ENCODE data around the gene ABI1. TPM values are rescaled to one million over a fixed set of nuclear protein-coding genes. Genes with fewer than 3 reads are reported as not detected.

Gene ABI1
- polyA plus RNA-seq, 5 donors: 54.1 to 78.1 (median 67.5) TPM

DNA sequence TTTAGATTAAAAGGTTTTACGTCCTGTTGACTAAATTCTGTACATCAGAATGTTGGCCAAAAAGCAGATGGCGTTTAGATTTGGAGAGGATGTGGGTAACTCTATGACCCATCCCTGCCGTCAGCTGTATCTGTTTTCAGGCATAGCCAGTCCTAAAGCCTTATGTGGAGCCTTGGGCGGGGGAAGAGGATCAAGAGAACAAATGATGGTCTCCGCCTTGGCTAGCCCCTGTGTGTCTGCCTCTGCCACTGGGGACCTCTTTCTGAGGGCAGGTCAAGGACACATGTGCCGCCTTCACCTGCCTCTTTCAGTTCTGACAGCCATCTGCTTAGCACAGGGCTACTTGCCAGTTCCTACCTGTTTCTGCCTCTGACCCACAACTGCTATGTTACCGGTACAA, 139.2 kb downstream of the ABI1 start:
- DNase-seq: no peak

DNA sequence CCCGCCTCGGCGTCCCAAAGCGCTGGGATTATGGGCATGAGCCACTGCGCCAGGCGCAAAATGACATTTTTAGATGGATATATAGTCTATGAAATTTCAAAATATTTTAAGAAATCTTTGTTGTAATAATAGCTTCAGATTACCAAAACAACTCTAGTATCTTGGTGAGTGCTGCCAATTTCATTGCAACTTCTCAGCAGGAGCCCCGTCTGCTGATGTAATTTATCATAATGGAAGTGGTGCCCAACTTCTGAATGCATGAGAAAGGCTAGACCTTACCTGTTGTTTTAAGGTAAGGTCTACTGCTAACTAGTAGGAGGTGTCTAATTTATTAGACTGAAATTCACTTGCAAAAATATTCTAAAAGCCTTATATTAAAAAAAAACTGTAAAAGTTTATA, 143.3 kb downstream of the ABI1 start:
- DNase-seq: no peak

DNA sequence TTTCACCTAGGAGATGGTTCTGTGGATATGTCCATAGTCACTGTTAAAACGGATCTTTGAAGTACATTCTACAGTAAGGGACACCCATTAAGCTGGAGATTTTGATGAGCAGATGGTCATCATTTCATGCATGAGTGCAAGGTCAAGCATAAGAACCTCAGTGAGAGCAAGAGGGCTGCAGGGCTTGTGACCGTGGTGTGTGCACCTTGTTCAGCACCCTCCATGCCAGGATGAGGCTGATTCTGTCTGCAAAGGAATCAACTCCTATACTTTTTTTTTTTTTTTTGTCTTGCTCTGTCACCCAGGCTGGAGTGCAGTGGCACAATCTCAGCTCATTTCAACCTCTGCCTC, 145.6 kb downstream of the ABI1 start:
- no peak for DNase-seq

DNA sequence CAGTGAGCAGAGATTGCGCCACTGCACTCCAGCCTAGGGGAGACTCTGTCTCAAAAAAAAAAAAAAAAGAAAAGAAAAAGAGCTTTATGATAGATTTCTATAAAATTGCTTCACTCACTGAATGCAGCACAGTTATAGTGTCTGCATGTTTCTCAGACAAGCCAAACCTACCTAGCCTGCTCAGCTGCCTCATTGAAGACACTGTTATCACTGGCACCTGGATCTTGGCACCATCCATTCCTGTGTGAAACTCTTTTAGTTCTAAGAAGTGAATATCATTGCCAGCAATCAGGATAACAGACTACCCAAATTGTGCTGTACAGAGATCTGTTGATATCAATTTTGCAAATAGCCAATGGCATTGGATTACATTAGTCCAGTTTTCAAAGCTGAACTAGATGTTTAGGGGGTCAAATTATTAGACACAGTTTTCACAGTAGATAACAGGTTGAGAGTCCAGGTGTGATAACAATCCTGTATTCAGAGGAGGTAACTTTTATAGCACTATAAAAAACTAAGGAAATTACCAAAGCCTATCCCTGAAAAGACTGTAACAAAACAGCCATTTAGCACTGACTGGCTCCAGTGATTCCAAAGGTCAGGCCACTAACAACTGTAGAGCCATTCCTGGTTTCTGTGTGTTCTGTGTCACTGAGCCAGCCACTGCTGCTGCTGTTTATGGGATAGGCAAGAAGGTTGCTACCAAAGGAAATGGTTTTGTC, 146.2 kb downstream of the ABI1 start:
- no peak for DNase-seq

DNA sequence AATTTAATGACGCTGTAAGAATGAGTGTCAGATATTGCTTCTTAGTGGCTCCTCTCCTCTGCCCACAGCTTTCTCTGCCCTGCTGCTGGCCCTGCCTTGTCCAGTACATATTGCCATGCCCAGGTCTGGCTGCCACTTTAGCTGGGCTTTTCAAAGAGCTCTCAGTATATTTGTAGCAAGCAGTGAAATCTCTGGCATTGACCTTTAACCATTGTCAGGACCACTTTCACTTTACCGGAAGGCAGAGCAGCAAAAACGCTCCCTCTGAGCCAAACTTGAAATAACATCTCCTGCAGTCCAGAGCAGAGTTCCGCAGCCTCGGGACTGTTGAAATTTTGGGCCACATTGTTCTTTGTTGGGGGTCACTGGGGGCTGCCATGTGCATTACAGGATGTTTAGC, 149.4 kb downstream of the ABI1 start:
- no peak for DNase-seq

DNA sequence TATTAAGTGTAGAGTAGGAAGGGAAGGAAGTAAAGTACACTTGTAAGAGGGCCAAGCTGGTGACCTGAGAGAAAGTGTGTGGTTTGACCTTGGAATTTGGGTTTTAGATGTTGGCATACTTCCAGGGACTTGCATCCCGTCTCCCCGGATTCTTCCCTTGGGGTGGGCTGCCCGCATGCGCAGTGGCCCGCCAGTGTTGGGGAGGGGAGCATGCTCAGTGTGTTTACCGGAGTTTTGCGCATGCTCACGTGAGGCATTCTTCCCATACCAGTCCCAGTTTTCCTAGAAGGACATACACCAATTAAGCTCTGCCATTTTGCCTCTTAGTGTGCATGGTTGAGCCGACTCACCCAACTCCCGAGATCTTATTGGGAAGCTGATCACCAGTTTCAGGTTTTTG, 153.8 kb downstream of the ABI1 start:
- no peak for DNase-seq

DNA sequence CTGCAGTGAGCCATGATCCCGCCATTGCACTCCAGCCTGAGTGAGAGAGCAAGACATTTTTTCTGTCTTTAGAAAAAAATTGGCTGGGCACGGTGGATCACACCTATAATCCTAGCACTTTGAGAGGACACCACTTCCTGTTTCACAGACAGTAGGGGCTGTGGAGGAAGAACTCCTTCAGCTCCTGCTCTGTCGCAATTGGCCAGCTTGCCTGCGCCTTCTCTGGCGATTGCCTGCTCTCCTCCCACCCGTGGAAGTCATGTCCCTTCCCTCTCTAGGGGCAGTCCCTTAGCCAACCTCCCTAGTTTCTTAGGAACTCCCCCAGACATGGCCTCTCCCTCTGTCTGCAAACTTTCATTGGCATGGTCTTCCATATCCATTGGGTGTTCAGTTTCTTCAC, 154.6 kb downstream of the ABI1 start:
- DNase-seq: no peak

DNA sequence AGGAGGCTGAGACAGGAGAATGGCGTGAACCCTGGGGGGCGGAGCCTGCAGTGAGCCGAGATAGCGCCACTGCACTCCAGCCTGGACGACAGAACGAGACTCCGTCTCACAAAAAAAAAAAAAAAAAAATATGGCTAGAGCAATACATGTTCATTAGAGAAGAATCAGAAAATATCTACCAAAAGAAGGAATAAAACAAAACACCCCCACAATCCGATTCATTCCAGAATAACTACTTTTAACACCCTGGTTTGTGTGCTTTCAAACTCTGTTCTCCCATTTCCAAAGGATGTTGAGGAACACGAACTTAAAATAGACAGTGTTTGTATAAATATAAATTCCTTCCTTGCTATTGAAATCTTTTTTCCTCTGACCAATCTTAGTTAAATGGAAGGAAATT, 156.8 kb downstream of the ABI1 start:
- DNase-seq: no peak

DNA sequence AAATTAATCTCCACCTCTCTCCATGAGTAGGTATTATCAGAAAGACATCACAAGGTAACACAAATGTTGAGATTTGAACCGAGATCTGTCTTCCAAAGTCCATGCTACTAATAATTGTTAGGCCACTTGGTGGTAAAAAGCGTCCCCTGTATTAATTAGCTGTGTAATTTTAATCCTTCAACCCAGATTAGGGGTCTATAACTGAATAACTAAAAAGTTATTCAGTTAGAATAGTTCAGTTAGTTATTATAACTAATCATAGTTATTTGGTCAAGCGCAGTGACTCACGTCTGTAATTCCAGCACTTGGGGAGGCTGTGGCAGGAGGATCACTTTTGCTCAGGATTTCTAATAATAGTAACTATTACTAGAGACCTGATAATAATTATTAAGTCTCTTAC, 157.7 kb downstream of the ABI1 start:
- DNase-seq: no peak

DNA sequence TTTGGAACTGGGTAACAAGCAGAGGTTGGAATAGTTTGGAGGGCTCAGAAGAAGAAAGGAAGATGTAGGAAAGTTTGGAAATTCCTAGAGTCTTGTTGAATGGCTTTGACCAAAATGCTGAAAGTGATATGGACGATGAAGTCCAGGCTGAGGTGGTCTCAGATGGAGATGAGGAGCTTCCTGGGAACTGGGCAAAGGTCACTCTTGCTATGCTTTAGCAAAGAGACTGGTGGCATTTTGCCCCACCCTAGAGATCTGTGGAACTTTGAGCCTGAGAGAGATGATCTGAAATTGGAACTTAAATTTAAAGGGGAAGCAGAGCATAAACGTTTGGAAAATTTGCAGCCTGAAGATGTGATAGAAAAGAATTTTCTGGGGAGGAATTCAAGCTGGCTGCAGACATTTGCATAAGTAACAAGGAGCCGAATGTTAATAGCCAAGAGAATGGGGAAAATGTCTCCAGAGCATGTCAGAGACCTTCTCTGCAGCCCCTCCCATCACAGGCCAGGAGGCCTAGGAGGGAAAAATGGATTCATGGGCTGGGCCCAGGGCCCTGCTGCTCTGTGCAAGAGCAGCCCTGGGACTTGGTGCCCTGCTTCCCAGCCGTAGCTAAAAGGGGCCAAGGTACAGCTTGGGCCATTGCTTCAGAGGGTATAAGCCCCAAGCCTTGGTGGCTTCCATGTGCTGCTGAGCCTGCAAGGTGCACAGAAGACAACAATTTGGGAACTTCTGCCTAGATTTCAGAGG, 159.7 kb downstream of the ABI1 start:
- no peak for DNase-seq

DNA sequence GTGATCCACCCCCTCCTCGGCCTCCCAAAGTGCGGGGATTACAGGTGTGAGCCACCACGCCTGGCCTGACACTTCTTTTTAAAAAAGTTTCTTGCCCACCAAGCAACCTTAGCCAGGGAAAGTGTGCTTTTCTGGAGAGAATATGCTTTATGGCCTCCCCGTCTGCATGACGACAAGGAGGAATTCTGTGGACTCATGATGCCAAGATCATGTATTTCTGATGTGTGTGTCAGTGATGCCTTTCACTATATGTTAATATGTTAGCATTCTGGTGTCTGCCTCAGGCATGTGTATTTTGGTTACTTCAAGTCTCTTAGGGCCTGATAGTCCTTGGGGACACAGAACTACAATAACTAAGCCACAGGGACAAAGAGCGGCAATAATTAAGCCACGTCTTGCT, 161.1 kb downstream of the ABI1 start:
- no peak for DNase-seq

DNA sequence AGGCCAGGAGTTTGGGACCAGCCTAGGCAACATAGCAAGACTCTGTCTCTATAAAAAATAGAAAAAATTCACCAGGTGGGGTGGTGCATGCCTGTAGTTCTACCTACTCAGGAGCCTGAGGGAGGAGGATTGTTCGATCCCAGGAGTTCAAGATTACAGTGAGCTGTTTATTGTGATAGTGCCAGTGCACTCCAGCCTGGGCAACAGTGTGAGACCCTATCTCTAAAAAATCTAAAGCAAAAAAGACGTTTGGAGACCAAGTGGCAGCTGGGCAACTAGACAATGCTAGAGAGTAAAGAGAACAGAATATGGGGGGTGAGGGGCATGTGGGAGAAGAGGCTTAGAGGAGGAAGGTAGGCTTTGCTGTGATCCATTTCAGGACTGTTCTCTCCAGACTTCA, 161.8 kb downstream of the ABI1 start:
- DNase-seq: no peak

DNA sequence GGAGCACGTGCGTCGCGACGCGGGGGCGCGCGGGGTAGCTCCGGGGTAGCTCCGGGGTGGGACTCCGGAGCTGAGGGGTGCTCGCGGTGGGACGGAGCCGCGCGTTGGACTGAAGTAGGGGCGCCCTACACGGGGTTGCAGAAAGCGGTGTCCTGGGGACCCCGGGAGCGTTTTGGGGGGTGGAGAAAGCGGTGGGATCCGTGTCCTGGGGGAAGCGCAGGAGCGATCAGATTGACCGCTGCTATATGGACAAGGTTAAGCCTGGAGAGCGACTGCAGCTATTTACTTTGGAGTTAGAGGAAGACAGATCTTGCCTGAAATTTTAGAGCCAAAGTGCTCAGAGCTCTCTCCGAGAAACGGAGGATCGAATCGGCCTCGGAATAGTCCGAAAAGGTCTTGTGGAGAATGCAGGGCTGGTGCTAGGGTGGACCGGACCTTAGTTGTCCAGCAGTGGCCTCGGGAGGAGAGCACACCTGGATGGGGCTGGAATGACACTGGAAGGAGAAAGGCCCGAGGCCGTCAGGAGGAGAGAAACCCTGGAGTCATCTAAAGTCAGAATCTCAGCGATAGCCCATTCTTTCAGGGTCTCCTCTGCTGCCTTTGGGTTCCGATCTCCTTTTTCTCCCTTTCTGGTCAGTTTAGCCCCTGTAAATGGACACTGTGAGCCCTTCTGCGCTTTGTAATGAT, 162.7 kb downstream of the ABI1 start:
- DNase-seq: no peak

DNA sequence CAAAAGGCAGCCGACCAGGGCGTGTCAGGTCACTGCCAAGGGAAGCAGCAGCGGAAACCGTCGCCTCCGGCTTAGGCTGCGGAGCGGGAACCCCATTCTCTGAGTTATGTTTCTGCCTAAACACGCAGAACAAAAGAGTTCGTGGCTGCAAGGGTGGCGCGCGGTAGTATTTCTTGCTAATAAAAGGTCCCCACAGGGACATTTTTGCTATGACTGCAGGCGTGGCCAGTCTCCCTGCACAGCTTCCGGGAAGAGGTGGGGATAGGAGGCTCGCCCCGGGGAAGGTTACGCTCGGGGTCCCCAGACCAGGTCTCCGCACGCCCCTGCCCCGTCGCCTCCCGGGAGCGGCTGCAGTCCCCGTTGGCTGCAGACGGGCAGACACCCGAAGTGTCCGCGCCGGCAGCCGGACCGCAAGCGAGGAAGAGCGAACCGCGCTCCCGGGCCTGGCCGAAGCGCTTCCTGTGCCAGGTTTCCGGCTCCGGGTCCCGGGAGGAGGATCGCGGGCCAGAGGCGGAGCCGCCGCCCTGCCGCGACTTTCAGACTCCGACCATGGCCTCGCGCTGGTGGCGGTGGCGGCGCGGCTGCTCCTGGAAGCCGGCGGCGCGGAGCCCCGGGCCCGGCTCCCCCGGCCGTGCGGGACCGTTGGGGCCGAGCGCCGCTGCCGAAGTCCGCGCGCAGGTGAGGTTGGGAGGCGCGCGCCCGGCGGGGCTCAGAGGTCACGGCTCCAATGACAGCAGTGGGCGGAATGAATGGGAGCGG, 163.4 kb downstream of the ABI1 start, which contains the start of gene PDSS1:
TSS of gene PDSS1 (plus strand) at position 539 of the 759 bp plus-strand sequence. CDS start at position 550, 11 bp downstream.
- DNase-seq: peak; percentile 63 to 77

DNA sequence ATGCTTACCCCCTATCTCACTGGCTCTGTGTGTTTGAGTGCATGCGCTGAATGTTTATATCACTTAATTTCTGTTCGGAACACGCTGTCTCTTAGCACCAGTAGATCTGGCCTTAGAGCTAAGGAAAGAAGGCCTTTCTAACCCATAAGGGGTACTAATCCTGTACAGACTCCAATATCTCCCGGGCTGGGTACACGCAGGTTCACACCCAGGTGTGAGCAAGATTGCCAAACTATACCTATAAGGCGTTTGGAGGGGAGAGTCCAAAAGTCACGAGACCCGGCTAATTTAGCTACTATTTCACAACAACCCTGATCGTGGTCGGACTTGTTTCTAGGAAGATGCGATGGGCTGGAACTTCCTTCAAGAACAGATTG, 164.0 kb downstream of the ABI1 start:
- DNase-seq: no peak

Other genes starting within 250 kb of the ABI1 start
- 10 to 100 TPM in 4 of 5 donors, 1 to 10 TPM in 1; 9.3 to 15.3 (median 12.3) TPM for gene PDSS1, start 163.3 kb downstream of the ABI1 start, polyA plus RNA-seq (ENCODE audit: insufficient read depth in 1 of 5, insufficient read length in 5 of 5, low replicate concordance in 1 of 5)
- gene ANKRD26, start 239.5 kb upstream of the ABI1 start, polyA plus RNA-seq (ENCODE audit: insufficient read depth in 1 of 5, insufficient read length in 5 of 5, low replicate concordance in 1 of 5): 10 to 100 TPM; 11.4 to 22.2 (median 18.7) TPM

All from right lung (tissue), 5 donors.